HG03442 (cell line): ENCODE measurements around the gene UNC5C.

Source experiments
- ATAC-seq: cut with Tn5 transposase; IDR thresholded peaks from one replicate; pipeline ENCODE4 v1.9.1; 2021; ENCODE audit warnings: mild to moderate bottlenecking, moderate library complexity; ENCODE audit not compliant: unreplicated experiment

The UNC5C gene

DNA sequence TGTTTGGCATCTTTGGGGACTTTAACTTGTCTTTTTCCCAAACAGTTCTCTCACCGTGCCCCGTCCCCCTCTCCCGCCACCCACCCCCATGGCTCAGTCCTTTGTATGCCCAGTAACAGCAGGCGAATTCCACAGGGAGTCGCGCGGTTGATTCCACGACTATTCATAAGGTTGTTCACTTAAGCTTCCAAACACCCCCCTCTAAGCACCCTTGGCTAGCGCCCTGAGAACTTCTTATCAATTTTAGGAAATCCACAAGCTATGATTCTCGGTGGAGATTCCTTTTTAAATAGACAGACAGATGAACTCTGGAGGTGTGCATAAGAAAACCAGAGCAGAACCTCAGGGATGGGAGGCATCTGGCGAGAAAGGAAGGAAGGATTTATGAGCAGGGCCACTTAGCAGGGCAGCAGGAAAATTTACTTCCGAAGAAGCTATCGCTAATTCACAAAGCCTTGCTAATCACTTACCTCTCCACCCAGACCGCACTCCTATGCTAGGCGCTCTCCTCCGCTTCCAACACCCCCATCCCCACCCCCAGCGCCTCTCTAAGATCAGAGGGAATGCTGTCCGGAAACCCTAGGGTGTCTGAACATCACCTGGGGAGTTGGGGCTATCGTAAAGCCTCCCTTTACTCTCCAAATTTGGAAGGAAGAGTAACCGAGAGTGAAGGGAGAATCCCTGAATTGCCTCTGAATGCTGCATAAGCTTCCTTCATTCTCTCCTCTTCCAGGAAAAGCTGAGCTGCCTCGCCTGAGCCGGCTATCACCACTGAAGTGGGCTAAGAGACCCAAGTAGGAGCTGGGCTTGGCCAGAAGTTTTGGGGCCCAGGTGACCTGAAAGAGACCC is 1.7 kb downstream of the UNC5C start:
- ATAC-seq: no peak

GRCh38 chr4:95546221-95546620 is 2.6 kb downstream of the UNC5C start:
- no peak for ATAC-seq

GRCh38 chr4:95545546-95545945 is 3.2 kb downstream of the UNC5C start:
- ATAC-seq: no peak

- no peak for ATAC-seq
These were observed 4.4 kb downstream of the UNC5C start for GRCh38 chr4:95544113-95545103.

DNA sequence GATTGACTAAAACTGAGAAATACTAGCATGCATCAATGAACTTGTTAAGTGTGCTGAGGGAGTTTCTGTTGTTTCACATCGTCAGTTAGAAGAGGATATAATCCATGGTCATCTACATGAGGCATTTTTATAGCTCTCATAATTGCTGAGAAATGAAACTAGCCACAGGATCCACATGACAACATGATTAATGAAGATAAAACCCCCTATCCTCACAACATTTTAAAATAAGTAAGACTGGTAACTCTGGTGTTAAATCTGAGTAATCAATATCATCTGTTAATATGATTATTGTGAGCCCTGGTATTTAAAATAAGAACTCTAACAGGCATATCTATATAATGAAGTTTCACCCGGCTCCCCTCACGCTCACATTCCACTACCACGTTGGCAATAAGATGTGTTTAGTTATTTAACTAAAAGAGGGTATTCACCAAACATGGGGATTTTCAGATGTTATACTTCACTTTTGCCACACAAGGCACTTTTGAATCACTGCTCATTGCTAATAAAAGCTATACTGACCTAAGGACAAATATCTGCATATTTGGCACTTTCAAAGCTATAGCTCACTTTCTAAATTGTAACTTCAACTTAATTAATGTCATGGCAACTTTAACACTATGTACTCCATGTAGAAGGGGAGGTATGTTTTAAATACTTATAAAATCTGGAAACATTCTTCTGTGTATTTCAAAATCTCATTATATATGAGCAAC is 6.7 kb downstream of the UNC5C start:
- peak; percentile 67 for ATAC-seq

GRCh38 chr4:95541094-95541493 is 7.7 kb downstream of the UNC5C start:
- no peak for ATAC-seq

DNA sequence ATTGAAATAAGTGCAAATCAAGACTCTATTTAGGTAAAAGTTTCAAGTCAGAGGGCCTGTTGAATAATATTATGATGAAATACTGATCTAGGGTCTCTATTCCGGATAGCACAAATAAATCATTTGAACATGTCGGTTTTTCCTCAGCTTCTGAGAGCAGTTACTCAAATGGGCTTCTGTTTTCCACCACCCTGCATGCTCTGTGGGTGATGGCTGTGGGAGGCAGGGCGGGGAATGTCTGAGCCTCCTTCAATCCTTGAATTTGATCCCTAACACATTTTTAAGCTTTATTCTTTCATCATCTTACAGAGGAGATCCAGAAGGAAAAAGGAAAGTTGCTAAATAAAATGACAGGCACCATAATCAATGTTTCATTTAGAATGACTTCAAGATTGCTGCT is 8.5 kb downstream of the UNC5C start:
- ATAC-seq: no peak

DNA sequence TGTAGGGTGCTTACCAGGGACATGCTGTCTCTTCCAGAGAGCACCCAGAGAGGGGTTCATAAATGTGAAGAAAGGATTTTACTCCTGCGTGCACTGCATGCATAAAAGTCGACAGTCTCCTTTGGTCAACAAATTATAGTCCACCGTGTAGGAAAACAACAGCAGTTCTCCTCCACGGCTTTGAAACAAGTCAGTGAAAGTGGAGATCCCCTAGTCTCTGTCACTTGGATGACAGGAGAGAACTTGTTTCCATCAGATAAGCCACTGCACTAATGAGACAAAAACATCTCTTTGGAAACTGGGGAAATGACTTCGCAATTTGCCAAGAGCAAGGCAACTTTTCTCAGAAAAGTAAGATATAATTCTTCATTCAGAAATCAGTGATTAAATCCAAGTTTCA is 9.7 kb downstream of the UNC5C start:
- ATAC-seq: no peak

DNA sequence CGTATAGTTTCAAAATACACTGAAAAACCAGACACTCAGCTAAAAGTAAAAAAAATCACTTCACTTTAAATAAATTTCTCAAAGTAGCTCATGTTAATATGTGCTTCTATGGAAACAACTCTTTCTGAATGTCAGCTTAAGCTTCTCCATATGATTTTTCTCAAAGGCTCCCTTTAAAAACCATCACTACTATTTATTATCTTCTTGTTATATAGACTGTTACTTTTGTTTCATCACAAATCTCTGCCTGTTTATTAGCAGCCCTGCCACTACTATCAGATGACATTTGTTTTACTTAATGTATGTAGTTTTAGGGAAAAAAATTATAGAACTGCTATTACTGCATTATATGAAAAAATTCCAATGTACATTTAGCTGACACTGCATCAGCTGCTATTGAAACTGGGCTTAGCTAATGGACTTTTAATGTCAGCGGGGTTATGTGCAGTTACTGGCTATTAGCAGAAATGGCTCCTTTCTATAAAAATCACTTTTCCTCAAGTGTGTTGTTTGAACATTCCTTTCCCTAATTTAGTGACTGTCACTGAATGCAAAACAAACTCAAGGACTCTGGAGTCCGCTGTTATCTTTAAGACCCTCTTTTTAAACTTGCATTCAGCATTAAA is 10.8 kb downstream of the UNC5C start:
- no peak for ATAC-seq

GRCh38 chr4:95537191-95537590 is 11.6 kb downstream of the UNC5C start:
- ATAC-seq: no peak

- no peak for ATAC-seq
These were observed 12.1 kb downstream of the UNC5C start for GRCh38 chr4:95536650-95537049.

DNA sequence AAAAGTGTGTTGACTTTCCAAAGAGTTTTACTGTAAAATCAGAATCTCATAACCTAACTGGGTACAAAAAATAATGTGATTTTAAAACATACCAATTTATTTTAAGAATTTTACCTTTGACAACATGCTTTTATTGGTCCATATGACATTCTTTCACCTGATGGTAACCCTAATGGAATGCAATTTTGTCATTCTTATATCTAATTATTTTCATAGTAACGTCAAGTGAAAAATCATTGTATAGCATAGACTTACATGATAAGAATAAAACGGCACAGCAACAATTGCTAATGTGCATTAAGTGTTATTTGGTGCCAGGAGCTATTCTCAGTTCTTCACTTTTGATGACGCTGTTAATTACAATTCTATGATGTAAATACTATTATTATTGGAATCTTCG is 13.6 kb downstream of the UNC5C start:
- ATAC-seq: no peak

GRCh38 chr4:95534032-95534431 is 14.7 kb downstream of the UNC5C start:
- no peak for ATAC-seq

DNA sequence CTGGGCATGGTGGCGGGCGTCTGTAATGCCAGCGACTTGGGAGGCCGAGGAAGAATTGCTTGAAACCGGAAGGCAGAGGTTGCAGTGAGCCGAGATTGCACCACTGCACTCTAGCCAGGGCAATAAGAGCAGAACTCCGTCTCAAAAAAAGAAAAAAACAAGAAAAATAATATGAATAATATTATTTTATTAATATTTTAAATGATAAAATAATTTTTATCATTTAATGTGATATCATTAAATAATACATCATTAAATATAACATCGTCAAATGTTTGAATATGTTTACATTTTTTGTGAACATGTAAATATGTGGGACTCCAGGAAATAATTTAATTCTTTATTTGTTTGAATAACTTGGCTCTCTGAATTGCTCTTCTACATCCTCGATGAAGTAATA is 15.5 kb downstream of the UNC5C start:
- no peak for ATAC-seq

GRCh38 chr4:95532305-95532704 is 16.5 kb downstream of the UNC5C start:
- ATAC-seq: no peak

GRCh38 chr4:95531141-95531540 is 17.6 kb downstream of the UNC5C start:
- no peak for ATAC-seq

DNA sequence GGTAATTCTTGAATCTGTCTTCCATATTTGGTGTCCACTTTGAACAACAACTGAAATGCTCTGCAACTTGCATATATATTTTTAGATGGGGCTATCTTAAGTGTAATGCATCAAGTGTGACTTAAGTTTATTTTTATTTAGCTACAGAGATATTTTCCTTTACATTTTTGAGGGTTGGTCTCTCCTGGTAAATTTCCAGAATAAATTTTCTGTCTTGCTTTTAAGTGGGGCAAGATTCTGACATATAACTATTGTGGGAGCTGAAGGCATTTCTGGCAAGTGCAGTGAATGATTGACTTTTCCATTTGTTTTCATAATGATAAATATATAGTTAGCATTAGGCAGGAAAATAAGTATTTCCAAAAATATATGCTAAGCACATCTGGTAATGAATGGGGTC is 18.8 kb downstream of the UNC5C start:
- ATAC-seq: no peak

GRCh38 chr4:95528388-95528948 is 20.3 kb downstream of the UNC5C start:
- no peak for ATAC-seq

GRCh38 chr4:95526075-95526474 is 22.7 kb downstream of the UNC5C start:
- ATAC-seq: no peak

- no peak for ATAC-seq
These were observed 24.0 kb downstream of the UNC5C start for GRCh38 chr4:95524729-95525128.
